SK-N-SH treated with all-trans-retinoic acid at 6 μM for 48 hours (cell line): ENCODE measurements around the gene ZNF672.
A peak's percentile ranks its signal among the peaks of the same experiment; 100 is the strongest.
"Not testable (repeated sequence)": the region's sequence is repeated elsewhere in the genome, so short reads cannot be mapped to it uniquely, and the experiment has no call there.

ENCODE experiments used
- ATAC-seq: fragments of 200-7000 bp; cut with Tn5 transposase; 3 replicates; pipeline ENCODE4 v1.9.1; 2020; ENCODE audit warnings: mild to moderate bottlenecking, moderate library complexity
- ARNTL ChIP-seq: fragments of 450-650 bp; formaldehyde crosslinking; IDR thresholded peaks from 2 replicates; pipeline ENCODE4 v1.5.0; 2020; ENCODE audit warnings: low read depth, mild to moderate bottlenecking, moderate library complexity, borderline replicate concordance
- BACH2 ChIP-seq: fragments of 250-450 bp; sonication (Bioruptor Pico); IDR thresholded peaks from 2 replicates; pipeline ENCODE4 v1.9.0; 2021; ENCODE audit warnings: mild to moderate bottlenecking, borderline replicate concordance
- CSDC2 ChIP-seq: fragments of 250-450 bp; sonication (Bioruptor Pico); IDR thresholded peaks from 2 replicates; pipeline ENCODE4 v1.5.0; 2020; ENCODE audit warnings: mild to moderate bottlenecking, moderate library complexity
- ESRRG ChIP-seq: fragments of 250-450 bp; sonication (Bioruptor Pico); IDR thresholded peaks from 2 replicates; pipeline ENCODE4 v1.6.1; 2021; ENCODE audit warnings: mild to moderate bottlenecking
- GLIS3 ChIP-seq: fragments of 250-450 bp; sonication (Bioruptor Pico); IDR thresholded peaks from 2 replicates; pipeline ENCODE4 v1.5.0; 2020; ENCODE audit warnings: mild to moderate bottlenecking, moderate library complexity
- ISL1 ChIP-seq: fragments of 250-450 bp; sonication (Bioruptor Pico); IDR thresholded peaks from 2 replicates; pipeline ENCODE4 v2.1.2; 2022; ENCODE audit warnings: mild to moderate bottlenecking, moderate library complexity
- OSR1 ChIP-seq: fragments of 250-450 bp; sonication (Bioruptor Pico); IDR thresholded peaks from 2 replicates; pipeline ENCODE4 v1.8.0; 2022; ENCODE audit warnings: moderate library complexity, mild to moderate bottlenecking, inconsistent platforms
- PPARA ChIP-seq: fragments of 250-450 bp; sonication (Bioruptor Pico); IDR thresholded peaks from 2 replicates; pipeline ENCODE4 v1.5.0; 2020; ENCODE audit warnings: mild to moderate bottlenecking, borderline replicate concordance
- RARB ChIP-seq: fragments of 250-450 bp; sonication (Bioruptor Pico); IDR thresholded peaks from 2 replicates; pipeline ENCODE4 v1.8.0; 2021; ENCODE audit warnings: mild to moderate bottlenecking, moderate library complexity
- SNAI2 ChIP-seq: fragments of 250-450 bp; sonication (Bioruptor Pico); IDR thresholded peaks from 2 replicates; pipeline ENCODE4 v1.5.0; 2020; ENCODE audit warnings: mild to moderate bottlenecking, moderate library complexity
- ZFP30 ChIP-seq: fragments of 450-650 bp; formaldehyde crosslinking; IDR thresholded peaks from 2 replicates; pipeline ENCODE4 v1.5.0; 2022; ENCODE audit warnings: mild to moderate bottlenecking, moderate library complexity
- ZNF70 ChIP-seq: fragments of 450-650 bp; formaldehyde crosslinking; IDR thresholded peaks from 2 replicates; pipeline ENCODE4 v1.5.0; 2020; ENCODE audit warnings: mild to moderate bottlenecking, moderate library complexity
- ZNF8 ChIP-seq: fragments of 450-650 bp; formaldehyde crosslinking; IDR thresholded peaks from 2 replicates; pipeline ENCODE4 v1.5.0; 2020; ENCODE audit warnings: mild to moderate bottlenecking, moderate library complexity
- TF ChIP-seq, protein P1 (sequence below): fragments of 250-450 bp; sonication (Bioruptor Pico); IDR thresholded peaks from 2 replicates; pipeline ENCODE4 v1.8.0; 2021; ENCODE audit warnings: low read depth, mild to moderate bottlenecking, moderate library complexity, borderline replicate concordance
- TF ChIP-seq, protein P2 (sequence below): fragments of 250-450 bp; sonication (Bioruptor Pico); IDR thresholded peaks from 2 replicates; pipeline ENCODE4 v1.5.1; 2021; ENCODE audit warnings: mild to moderate bottlenecking, moderate library complexity
- TF ChIP-seq, protein P3 (sequence below): fragments of 250-450 bp; sonication (Bioruptor Pico); IDR thresholded peaks from 2 replicates; pipeline ENCODE4 v1.5.1; 2020; ENCODE audit warnings: low read depth, mild to moderate bottlenecking, moderate library complexity
- TF ChIP-seq, protein P4 (sequence below): fragments of 250-450 bp; sonication (Bioruptor Pico); IDR thresholded peaks from 2 replicates; pipeline ENCODE4 v1.8.0; 2020; ENCODE audit warnings: mild to moderate bottlenecking, moderate library complexity, borderline replicate concordance

ZNF672 gene

DNA sequence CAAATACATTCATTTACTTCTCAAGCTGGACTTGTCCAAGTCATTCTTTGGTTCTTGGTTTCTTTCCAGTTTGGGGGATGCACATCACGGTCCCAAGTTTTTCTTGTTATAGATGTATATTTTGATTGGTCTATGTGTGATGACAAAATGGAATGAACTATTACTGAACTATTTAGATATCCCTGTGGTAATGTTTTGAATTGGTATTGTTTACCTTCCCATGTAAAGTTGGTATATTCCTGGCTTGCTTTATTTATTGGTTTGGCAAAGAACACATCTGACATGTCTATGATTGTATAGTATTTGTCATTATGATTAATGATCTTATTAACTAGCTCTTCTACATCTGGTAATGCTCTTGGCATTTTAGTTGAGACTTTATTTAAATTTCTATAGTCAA is 43.2 kb downstream of the ZNF672 start (continued):
- no peak for TF ChIP-seq CSDC2 (CRISPR knock-in tag)
- TF ChIP-seq, protein P1, sequence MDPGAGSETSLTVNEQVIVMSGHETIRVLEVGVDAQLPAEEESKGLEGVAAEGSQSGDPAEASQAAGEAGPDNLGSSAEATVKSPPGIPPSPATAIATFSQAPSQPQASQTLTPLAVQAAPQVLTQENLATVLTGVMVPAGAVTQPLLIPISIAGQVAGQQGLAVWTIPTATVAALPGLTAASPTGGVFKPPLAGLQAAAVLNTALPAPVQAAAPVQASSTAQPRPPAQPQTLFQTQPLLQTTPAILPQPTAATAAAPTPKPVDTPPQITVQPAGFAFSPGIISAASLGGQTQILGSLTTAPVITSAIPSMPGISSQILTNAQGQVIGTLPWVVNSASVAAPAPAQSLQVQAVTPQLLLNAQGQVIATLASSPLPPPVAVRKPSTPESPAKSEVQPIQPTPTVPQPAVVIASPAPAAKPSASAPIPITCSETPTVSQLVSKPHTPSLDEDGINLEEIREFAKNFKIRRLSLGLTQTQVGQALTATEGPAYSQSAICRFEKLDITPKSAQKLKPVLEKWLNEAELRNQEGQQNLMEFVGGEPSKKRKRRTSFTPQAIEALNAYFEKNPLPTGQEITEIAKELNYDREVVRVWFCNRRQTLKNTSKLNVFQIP (CRISPR knock-in tag) = no peak
- TF ChIP-seq BACH2 (CRISPR knock-in tag) = no peak
- TF ChIP-seq, protein P2, sequence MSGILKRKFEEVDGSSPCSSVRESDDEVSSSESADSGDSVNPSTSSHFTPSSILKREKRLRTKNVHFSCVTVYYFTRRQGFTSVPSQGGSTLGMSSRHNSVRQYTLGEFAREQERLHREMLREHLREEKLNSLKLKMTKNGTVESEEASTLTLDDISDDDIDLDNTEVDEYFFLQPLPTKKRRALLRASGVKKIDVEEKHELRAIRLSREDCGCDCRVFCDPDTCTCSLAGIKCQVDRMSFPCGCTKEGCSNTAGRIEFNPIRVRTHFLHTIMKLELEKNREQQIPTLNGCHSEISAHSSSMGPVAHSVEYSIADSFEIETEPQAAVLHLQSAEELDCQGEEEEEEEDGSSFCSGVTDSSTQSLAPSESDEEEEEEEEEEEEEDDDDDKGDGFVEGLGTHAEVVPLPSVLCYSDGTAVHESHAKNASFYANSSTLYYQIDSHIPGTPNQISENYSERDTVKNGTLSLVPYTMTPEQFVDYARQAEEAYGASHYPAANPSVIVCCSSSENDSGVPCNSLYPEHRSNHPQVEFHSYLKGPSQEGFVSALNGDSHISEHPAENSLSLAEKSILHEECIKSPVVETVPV (CRISPR knock-in tag) = no peak
- TF ChIP-seq SNAI2 (CRISPR knock-in tag) = no peak

DNA sequence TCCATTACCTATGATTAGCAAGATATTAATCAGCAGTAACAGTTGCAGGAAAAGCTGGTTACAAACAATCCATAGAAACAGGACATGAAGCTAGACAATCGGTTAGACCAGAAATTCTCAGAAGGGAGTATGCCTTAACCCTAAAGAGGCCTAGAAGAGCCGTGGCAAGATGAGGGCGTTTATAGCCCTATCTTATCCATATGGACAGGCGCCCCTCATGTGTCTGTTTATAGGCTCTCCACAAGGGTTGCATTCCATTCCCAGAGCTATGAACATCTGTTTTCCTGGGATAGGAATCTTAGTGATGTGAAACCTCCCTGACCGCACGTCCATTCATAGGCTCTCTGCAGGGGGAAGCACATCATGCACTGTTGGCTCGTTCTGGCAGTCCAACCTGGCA is 44.4 kb downstream of the ZNF672 start:
- ATAC-seq = not testable (repeated sequence)

DNA sequence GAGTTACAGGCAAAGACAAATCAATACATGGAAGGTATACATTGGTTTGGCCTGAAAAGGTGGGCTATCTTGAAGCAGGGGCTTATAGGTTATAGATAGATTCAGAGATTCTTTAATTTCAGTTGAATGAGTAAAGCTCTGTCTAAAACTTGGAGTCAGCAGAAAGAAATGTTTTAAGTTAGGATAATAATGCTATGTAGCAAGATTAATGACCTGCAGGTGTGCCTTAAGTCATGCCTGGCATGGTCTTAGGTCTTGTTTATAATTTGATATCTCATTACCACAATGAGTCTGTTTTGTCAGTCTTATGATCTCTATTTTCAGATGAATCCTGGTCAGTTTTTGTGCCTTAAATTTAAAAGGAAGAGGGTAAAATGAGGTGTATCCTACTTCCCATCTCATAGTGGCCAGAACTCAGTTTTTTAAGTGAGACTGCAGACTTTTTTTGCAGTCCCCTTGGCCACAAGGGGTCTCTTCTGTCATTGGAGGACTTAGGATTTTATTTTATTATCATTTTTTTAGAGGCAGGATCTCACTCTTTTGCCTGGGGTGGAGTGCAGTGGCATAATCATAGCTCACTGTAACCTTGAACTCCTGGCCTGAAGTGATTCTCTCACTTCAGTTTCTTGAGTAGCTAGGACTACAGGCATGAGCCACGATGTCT is 46.7 kb downstream of the ZNF672 start:
- peak; percentile 47 for ATAC-seq
- TF ChIP-seq OSR1 = no peak
- no peak for TF ChIP-seq ZNF8 (CRISPR knock-in tag)
- TF ChIP-seq ISL1 (CRISPR knock-in tag) = no peak
- TF ChIP-seq CSDC2 (CRISPR knock-in tag) = no peak
- TF ChIP-seq ARNTL (CRISPR knock-in tag) = no peak

DNA sequence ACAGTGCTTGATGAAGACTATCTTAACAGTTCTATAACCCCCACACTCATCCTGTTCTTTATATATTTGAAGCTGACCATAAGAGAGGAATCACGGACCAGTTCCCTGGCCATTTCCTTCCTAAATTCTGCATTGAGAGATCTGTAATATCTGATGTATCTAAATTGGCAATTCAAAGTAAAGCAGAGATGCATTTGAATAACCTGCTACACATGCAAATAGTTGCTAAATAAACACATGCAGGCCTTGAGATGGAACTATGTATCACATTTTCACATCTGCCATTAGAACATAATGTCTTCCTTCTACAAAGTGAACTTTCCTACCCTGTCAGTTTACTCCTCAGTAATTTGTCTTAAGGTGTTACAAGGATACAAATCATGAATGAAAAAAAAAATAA is 47.6 kb downstream of the ZNF672 start:
- TF ChIP-seq OSR1 (no peak), PPARA (no peak), ZFP30 (no peak), CSDC2 (CRISPR knock-in tag) (no peak)
- ATAC-seq = no peak

DNA sequence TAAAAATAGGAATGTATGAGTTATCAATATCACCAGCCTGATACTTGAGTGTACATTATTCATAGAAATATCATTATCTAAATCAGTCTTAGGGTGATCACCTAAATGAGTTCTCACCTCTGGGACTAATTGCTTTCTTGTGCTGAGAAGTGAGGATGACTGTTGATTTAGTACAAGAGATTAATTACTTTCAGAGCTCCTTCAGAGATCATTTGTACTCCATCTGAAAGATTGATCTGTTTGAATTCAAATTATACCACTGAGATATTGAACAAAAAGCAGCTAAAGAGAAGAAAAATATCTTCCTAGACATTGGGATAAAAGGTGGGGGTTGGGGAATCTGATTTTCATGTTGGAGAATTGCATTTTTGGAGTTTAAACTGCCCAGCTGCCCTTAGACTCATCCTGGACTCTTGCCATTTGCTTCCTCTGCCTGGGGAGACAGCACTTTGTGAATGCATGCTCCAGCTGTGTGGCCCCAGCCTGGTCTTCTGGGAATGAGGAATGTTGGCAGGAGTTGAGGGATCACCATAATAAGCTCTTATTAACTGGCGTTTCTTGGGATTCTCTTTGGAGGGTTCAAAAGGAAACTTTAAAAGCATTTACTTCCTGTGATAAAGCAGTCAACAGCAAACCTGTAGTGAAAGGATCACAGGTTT is 48.3 kb downstream of the ZNF672 start:
- ATAC-seq = peak; percentile 21; the same call in 1 of the 3 replicates
- TF ChIP-seq RARB (CRISPR knock-in tag) (no peak), GLIS3 (CRISPR knock-in tag) (no peak), ARNTL (CRISPR knock-in tag) (no peak), ZNF70 (CRISPR knock-in tag) (no peak), SNAI2 (CRISPR knock-in tag) (no peak), ESRRG (CRISPR knock-in tag) (no peak), OSR1 (no peak), CSDC2 (CRISPR knock-in tag) (no peak), ZNF8 (CRISPR knock-in tag) (no peak), PPARA (no peak), ISL1 (CRISPR knock-in tag) (no peak)
- TF ChIP-seq, protein P3, sequence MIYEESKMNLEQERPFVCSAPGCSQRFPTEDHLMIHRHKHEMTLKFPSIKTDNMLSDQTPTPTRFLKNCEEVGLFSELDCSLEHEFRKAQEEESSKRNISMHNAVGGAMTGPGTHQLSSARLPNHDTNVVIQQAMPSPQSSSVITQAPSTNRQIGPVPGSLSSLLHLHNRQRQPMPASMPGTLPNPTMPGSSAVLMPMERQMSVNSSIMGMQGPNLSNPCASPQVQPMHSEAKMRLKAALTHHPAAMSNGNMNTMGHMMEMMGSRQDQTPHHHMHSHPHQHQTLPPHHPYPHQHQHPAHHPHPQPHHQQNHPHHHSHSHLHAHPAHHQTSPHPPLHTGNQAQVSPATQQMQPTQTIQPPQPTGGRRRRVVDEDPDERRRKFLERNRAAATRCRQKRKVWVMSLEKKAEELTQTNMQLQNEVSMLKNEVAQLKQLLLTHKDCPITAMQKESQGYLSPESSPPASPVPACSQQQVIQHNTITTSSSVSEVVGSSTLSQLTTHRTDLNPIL = no peak

DNA sequence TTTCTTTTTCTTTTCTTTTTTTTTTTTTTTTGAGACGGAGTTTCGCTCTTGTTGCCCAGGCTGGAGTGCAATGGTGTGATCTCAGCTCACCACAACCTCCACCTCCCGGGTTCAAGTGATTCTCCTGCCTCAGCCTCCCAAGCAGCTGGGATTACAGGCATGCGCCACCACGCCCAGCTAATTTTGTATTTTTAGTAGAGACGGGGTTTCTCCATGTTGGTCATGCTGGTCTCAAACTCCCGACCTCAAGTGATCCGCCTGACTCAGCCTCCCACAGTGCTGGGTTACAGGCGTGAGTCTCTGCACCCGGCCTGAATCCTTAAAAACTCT is 51.9 kb downstream of the ZNF672 start:
- ATAC-seq = not testable (repeated sequence)

DNA sequence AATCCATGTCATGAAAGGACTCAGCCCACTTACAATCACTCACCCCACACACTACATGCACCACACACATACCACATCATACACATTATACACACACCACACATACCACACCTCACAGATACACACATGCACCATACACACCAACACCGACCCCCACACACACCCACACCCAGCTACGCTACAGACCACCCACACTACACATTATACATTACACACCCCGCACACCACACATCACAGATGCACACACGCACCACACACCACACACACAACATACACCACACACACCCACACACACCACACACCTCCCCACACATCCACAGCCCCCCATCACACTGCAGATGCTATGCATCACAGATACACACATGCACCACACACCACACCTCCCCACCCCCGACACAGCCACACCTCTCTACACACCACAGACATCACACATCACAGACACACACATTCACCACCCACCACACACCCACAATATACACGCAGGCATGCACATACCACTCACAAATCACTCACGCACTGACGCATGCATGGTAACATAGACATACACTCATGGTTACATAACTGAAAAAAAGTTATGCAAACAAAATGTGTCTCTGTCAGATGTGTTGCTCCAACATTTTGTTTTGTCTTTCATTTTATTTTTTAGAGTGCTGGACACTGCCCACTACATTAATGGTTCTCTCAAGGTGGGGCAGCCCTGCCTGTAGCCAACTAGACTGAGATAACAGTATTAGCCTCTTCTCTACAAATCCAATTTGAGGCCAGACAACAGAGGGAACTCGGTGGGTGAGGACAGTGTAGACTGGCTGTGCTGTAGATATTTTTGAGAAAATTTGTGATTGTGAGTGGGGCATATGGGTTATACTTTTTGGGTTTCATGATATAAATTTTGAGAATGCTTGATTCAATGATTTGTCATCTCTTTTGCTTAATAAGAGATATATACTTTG is 52.8 kb downstream of the ZNF672 start:
- TF ChIP-seq, protein P4, sequence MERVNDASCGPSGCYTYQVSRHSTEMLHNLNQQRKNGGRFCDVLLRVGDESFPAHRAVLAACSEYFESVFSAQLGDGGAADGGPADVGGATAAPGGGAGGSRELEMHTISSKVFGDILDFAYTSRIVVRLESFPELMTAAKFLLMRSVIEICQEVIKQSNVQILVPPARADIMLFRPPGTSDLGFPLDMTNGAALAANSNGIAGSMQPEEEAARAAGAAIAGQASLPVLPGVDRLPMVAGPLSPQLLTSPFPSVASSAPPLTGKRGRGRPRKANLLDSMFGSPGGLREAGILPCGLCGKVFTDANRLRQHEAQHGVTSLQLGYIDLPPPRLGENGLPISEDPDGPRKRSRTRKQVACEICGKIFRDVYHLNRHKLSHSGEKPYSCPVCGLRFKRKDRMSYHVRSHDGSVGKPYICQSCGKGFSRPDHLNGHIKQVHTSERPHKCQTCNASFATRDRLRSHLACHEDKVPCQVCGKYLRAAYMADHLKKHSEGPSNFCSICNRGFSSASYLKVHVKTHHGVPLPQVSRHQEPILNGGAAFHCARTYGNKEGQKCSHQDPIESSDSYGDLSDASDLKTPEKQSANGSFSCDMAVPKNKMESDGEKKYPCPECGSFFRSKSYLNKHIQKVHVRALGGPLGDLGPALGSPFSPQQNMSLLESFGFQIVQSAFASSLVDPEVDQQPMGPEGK (CRISPR knock-in tag) = no peak
- TF ChIP-seq ISL1 (CRISPR knock-in tag) (no peak), CSDC2 (CRISPR knock-in tag) (no peak), RARB (CRISPR knock-in tag) (no peak), GLIS3 (CRISPR knock-in tag) (no peak), OSR1 (no peak)
- TF ChIP-seq, protein P3 = no peak
- ATAC-seq = no peak
